ENCODE measurements around the gene AMPH. TPM values are rescaled to one million over a fixed set of nuclear protein-coding genes. Genes with fewer than 3 reads are reported as not detected.

AMPH gene
- total RNA-seq, 3 donors from 2014 or later = 0.41 to 3.2 (median 1.2) TPM

GRCh38 chr7:38548605-38549004 lies 82.6 kb downstream of the AMPH start:
- DNase-seq (peak in 1 of 3 donors; percentile 32), ATAC-seq (peak; percentile 91)
- TF ChIP-seq CTCF (IDR thresholded peaks at IDR 0.05) = no peak
- Histone ChIP-seq H3K4me1 (ENCODE audit: low read depth) (no peaks in the 10 kb centered on the region), H3K4me3 (no peak overlapping the region), H3K36me3 (ENCODE audit: low read depth) (no peaks in the 10 kb centered on the region), H3K9me3 (no peaks in the 10 kb centered on the region)
- intact Hi-C loops (cut with DNase I, micrococcal nuclease) = no loop called here

GRCh38 chr7:38546763-38547162 lies 84.4 kb downstream of the AMPH start:
- no peak for TF ChIP-seq CTCF (IDR thresholded peaks at IDR 0.05)
- Histone ChIP-seq H3K36me3 (ENCODE audit: low read depth) (no peaks in the 10 kb centered on the region), H3K9me3 (no peaks in the 10 kb centered on the region), H3K4me1 (ENCODE audit: low read depth) (no peaks in the 10 kb centered on the region), H3K4me3 (no peak overlapping the region)
- DNase-seq (no peak), ATAC-seq (no peak)
- intact Hi-C loops (cut with DNase I, micrococcal nuclease) = no loop called here

GRCh38 chr7:38545977-38546376 lies 85.2 kb downstream of the AMPH start:
- DNase-seq (no peak), ATAC-seq (no peak)
- TF ChIP-seq CTCF (IDR thresholded peaks at IDR 0.05) = no peak
- H3K4me1 ChIP-seq (ENCODE audit: low read depth) = no peaks in the 10 kb centered on the region
- H3K4me3 ChIP-seq = no peak overlapping the region
- no peaks in the 10 kb centered on the region for H3K36me3 ChIP-seq (ENCODE audit: low read depth)
- no peaks in the 10 kb centered on the region for H3K9me3 ChIP-seq
- intact Hi-C loops (cut with DNase I, micrococcal nuclease) = no loop called here

GRCh38 chr7:38542156-38542555 lies 89.0 kb downstream of the AMPH start:
- Histone ChIP-seq H3K9me3 (no peaks in the 10 kb centered on the region), H3K4me1 (ENCODE audit: low read depth) (no peaks in the 10 kb centered on the region), H3K4me3 (no peak overlapping the region), H3K36me3 (ENCODE audit: low read depth) (no peaks in the 10 kb centered on the region)
- no peak for TF ChIP-seq CTCF (IDR thresholded peaks at IDR 0.05)
- DNase-seq = no peak
- intact Hi-C loops (cut with DNase I, micrococcal nuclease) = no loop called here
- ATAC-seq = peak; percentile 30

- no peak for TF ChIP-seq CTCF (IDR thresholded peaks at IDR 0.05)
- DNase-seq (peak in 1 of 3 donors; percentile 7), ATAC-seq (peak; percentile 51)
- Histone ChIP-seq H3K36me3 (ENCODE audit: low read depth) (no peaks in the 10 kb centered on the region), H3K9me3 (no peaks in the 10 kb centered on the region), H3K4me1 (ENCODE audit: low read depth) (no peaks in the 10 kb centered on the region), H3K4me3 (no peak overlapping the region)
- intact Hi-C loops (cut with DNase I, micrococcal nuclease) = no loop called here
Measured at GRCh38 chr7:38541440-38541839, 89.7 kb downstream of the AMPH start.

GRCh38 chr7:38539477-38540081 lies 91.6 kb downstream of the AMPH start:
- TF ChIP-seq CTCF (IDR thresholded peaks at IDR 0.05) = no peak
- no peaks in the 10 kb centered on the region for H3K9me3 ChIP-seq
- intact Hi-C loops (cut with DNase I, micrococcal nuclease) = no loop called here
- no peak overlapping the region for H3K4me3 ChIP-seq
- no peaks in the 10 kb centered on the region for H3K36me3 ChIP-seq (ENCODE audit: low read depth)
- no peaks in the 10 kb centered on the region for H3K4me1 ChIP-seq (ENCODE audit: low read depth)
- DNase-seq = no peak
- ATAC-seq = no peak
